HEK293 (cell line): Measurements from ENCODE around the gene CFAP299.

Experiments used
- CTCF ChIA-PET: fragments of 350-600 bp; formaldehyde crosslinking; extraction: SDS; loops from one replicate; lab custom pipeline; 2021; ENCODE audit warnings: antibody characterized with exemption; lab: Yijun Ruan, JAX
- POLR2A ChIA-PET: fragments of 300-600 bp; formaldehyde crosslinking; extraction: SDS; loops from one replicate; lab custom pipeline; 2020; ENCODE audit warnings: antibody characterized with exemption, inconsistent platforms; lab: Yijun Ruan, JAX
- H3K27ac ChIP-seq: fragments of 200-500 bp; sonication (Bioruptor generic); 2 replicates; pipeline ENCODE4 v1.5.1; 2014; ENCODE audit warnings: low read depth, low read length, control low read depth, inconsistent platforms; ENCODE audit errors: extremely low read depth
- H3K36me3 ChIP-seq, 2 experiments: fragments of 200-500 bp in 1 of 2; sonication (Bioruptor generic) in 1 of 2; 1 replicate in 1 of 2; 2 replicates in 1 of 2; pipeline ENCODE4 v1.5.1; 2014 to 2017; ENCODE audit warnings: inconsistent platforms in 2 of 2, low read length in 2 of 2; ENCODE audit not compliant: control insufficient read depth in 2 of 2, insufficient read depth in 1 of 2
- H3K4me1 ChIP-seq: fragments of 200-500 bp; sonication (Bioruptor generic); 2 replicates; pipeline ENCODE4 v1.5.1; 2014; ENCODE audit warnings: mild to moderate bottlenecking, low read length, inconsistent platforms; ENCODE audit not compliant: control insufficient read depth, insufficient read depth
- H3K4me3 ChIP-seq: 2 replicates; pipeline ENCODE4 v1.5.1; 2011; ENCODE audit warnings: low read depth, mild to moderate bottlenecking, control low read depth, low read length, moderate library complexity
- H3K9me3 ChIP-seq: fragments of 200-500 bp; sonication (Bioruptor generic); 2 replicates; pipeline ENCODE4 v1.5.1; 2014; ENCODE audit warnings: low read depth, low read length, inconsistent platforms; ENCODE audit not compliant: control insufficient read depth, insufficient read depth
- BCL11A ChIP-seq: fragments of 450-650 bp; formaldehyde crosslinking; IDR thresholded peaks from 2 replicates; pipeline ENCODE4 v1.5.1; 2016; ENCODE audit warnings: low read depth, missing biosample characterization, missing genetic modification characterization
- EGR2 ChIP-seq: fragments of 450-650 bp; formaldehyde crosslinking; IDR thresholded peaks from 2 replicates; pipeline ENCODE4 v1.5.1; 2016; ENCODE audit warnings: low read depth, missing biosample characterization, missing genetic modification characterization
- KLF9 ChIP-seq: fragments of 450-650 bp; formaldehyde crosslinking; IDR thresholded peaks from 2 replicates; pipeline ENCODE4 v1.5.1; 2016; ENCODE audit warnings: missing biosample characterization, missing genetic modification characterization, low read depth
- YY2 ChIP-seq: fragments of 450-650 bp; formaldehyde crosslinking; IDR thresholded peaks from 2 replicates; pipeline ENCODE4 v1.5.1; 2016; ENCODE audit warnings: missing biosample characterization, missing genetic modification characterization
- ZBTB49 ChIP-seq: fragments of 450-650 bp; formaldehyde crosslinking; IDR thresholded peaks from 2 replicates; pipeline ENCODE4 v1.5.1; 2016; ENCODE audit warnings: missing biosample characterization, missing genetic modification characterization, low read depth
- ZBTB8A ChIP-seq: fragments of 450-650 bp; formaldehyde crosslinking; IDR thresholded peaks from 2 replicates; pipeline ENCODE4 v1.5.1; 2016; ENCODE audit warnings: missing biosample characterization, missing genetic modification characterization
- ZFP3 ChIP-seq: fragments of 450-650 bp; formaldehyde crosslinking; IDR thresholded peaks from 2 replicates; pipeline ENCODE4 v1.5.1; 2016; ENCODE audit warnings: low read depth, missing biosample characterization, missing genetic modification characterization
- ZNF174 ChIP-seq: fragments of 450-650 bp; formaldehyde crosslinking; IDR thresholded peaks from 2 replicates; pipeline ENCODE4 v1.5.0; 2017; ENCODE audit warnings: missing biosample characterization, mild to moderate bottlenecking, missing genetic modification characterization
- ZNF239 ChIP-seq: fragments of 450-650 bp; formaldehyde crosslinking; IDR thresholded peaks from 2 replicates; pipeline ENCODE4 v1.5.1; 2016; ENCODE audit warnings: missing biosample characterization, missing genetic modification characterization
- ZNF248 ChIP-seq: fragments of 450-650 bp; formaldehyde crosslinking; IDR thresholded peaks from 2 replicates; pipeline ENCODE4 v1.5.1; 2017; ENCODE audit warnings: missing biosample characterization, missing genetic modification characterization
- ZNF416 ChIP-seq: fragments of 450-650 bp; formaldehyde crosslinking; IDR thresholded peaks from 2 replicates; pipeline ENCODE4 v1.5.1; 2016; ENCODE audit warnings: missing biosample characterization, missing genetic modification characterization
- ZNF423 ChIP-seq: fragments of 450-650 bp; formaldehyde crosslinking; IDR thresholded peaks from 2 replicates; pipeline ENCODE4 v1.5.1; 2016; ENCODE audit warnings: missing biosample characterization, missing genetic modification characterization
- ZNF473 ChIP-seq: fragments of 450-650 bp; formaldehyde crosslinking; IDR thresholded peaks from 2 replicates; pipeline ENCODE4 v1.5.1; 2017; ENCODE audit warnings: missing biosample characterization, missing genetic modification characterization
- ZNF555 ChIP-seq: fragments of 450-650 bp; formaldehyde crosslinking; conservative IDR thresholded peaks from 2 replicates; pipeline ENCODE4 v1.5.1; 2017; ENCODE audit warnings: missing biosample characterization, mild to moderate bottlenecking, missing genetic modification characterization, inconsistent platforms
- ZNF558 ChIP-seq: fragments of 450-650 bp; formaldehyde crosslinking; IDR thresholded peaks from 2 replicates; pipeline ENCODE4 v1.5.1; 2016; ENCODE audit warnings: missing biosample characterization, missing genetic modification characterization
- ZNF692 ChIP-seq: fragments of 450-650 bp; formaldehyde crosslinking; IDR thresholded peaks from 2 replicates; pipeline ENCODE4 v1.5.1; 2016; ENCODE audit warnings: missing biosample characterization, missing genetic modification characterization
- ZNF791 ChIP-seq: fragments of 450-650 bp; formaldehyde crosslinking; IDR thresholded peaks from 2 replicates; pipeline ENCODE4 v1.5.1; 2016; ENCODE audit warnings: missing biosample characterization, missing genetic modification characterization
- ZSCAN30 ChIP-seq: fragments of 450-650 bp; IDR thresholded peaks from 2 replicates; pipeline ENCODE4 v1.5.1; 2018; ENCODE audit warnings: missing biosample characterization, mild to moderate bottlenecking, missing genetic modification characterization, moderate library complexity
- TF ChIP-seq, protein P1 (sequence below): sonication (generic); formaldehyde crosslinking; IDR thresholded peaks from 2 replicates; pipeline ENCODE4 v1.8.1; 2022; ENCODE audit warnings: mild to moderate bottlenecking, moderate library complexity, missing genetic modification reagents

The CFAP299 gene

DNA sequence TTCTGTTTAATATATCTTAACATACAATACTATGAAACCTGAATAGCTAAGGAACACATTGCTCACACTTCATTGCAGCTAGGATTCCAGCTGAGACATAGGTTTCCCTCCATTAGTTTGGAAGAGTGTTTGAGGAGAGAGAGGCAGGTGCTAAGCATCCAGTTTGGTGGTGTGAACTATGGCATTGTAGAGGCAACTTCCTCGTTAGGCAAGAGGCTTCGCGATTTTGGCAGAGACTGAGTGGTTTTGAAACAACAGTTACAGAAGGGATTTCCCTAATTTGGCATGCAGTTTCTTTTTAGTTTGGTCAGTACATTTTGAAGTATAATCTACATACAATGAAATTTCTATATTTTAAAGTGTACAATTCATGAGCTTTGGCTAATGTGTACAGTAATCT lies 577.9 kb downstream of the CFAP299 start:
- no peak overlapping the region for H3K4me3 ChIP-seq
- H3K36me3 ChIP-seq = no peaks in the 10 kb centered on the region
- ChIA-PET CTCF (interaction anchor here (0.7 kb wide), 1 partner anchor 122 kb away, joined by 3 read pairs; no protein-coding TSS in a partner anchor), POLR2A (no interaction called here)
- no peaks in the 10 kb centered on the region for H3K9me3 ChIP-seq
- no peaks in the 10 kb centered on the region for H3K4me1 ChIP-seq
- H3K27ac ChIP-seq = no peak overlapping the region
- TF ChIP-seq ZNF416 (tag by site-specific recombination) = no peak

- no peaks in the 10 kb centered on the region for H3K36me3 ChIP-seq
- no peak overlapping the region for H3K27ac ChIP-seq
- CTCF ChIA-PET = no interaction called here
- no peaks in the 10 kb centered on the region for H3K9me3 ChIP-seq
- POLR2A ChIA-PET = no interaction called here
- TF ChIP-seq ZFP3 (tag by site-specific recombination) (no peak), ZNF174 (no peak), ZNF248 (tag by site-specific recombination) (no peak), ZNF692 (tag by site-specific recombination) (no peak), ZNF473 (tag by site-specific recombination) (no peak), ZNF555 (no peak), ZNF423 (tag by site-specific recombination) (no peak), ZNF558 (tag by site-specific recombination) (no peak), ZBTB8A (tag by site-specific recombination) (no peak), ZNF416 (tag by site-specific recombination) (no peak), KLF9 (tag by site-specific recombination) (no peak), YY2 (tag by site-specific recombination) (no peak), ZSCAN30 (no peak)
- H3K4me1 ChIP-seq = no peaks in the 10 kb centered on the region
- no peak overlapping the region for H3K4me3 ChIP-seq
Measured at GRCh38 chr4:80916770-80917169, 581.2 kb downstream of the CFAP299 start.

- Histone ChIP-seq H3K4me3 (no peak overlapping the region), H3K36me3 (no peaks in the 10 kb centered on the region), H3K4me1 (no peaks in the 10 kb centered on the region), H3K9me3 (no peaks in the 10 kb centered on the region), H3K27ac (no peak overlapping the region)
- TF ChIP-seq EGR2 (tag by site-specific recombination) (no peak), ZFP3 (tag by site-specific recombination) (no peak), YY2 (tag by site-specific recombination) (no peak), BCL11A (no peak), ZNF791 (tag by site-specific recombination) (no peak), ZNF239 (no peak), ZBTB49 (no peak)
- TF ChIP-seq, protein P1, sequence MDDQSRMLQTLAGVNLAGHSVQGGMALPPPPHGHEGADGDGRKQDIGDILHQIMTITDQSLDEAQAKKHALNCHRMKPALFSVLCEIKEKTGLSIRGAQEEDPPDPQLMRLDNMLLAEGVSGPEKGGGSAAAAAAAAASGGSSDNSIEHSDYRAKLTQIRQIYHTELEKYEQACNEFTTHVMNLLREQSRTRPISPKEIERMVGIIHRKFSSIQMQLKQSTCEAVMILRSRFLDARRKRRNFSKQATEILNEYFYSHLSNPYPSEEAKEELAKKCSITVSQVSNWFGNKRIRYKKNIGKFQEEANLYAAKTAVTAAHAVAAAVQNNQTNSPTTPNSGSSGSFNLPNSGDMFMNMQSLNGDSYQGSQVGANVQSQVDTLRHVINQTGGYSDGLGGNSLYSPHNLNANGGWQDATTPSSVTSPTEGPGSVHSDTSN (CRISPR knock-in tag) = no peak
- ChIA-PET CTCF (no interaction called here), POLR2A (no interaction called here)
Measured at GRCh38 chr4:80918004-80918403, 582.5 kb downstream of the CFAP299 start.
